GM04503 (cell line): ENCODE results near the gene CYB5R4.

Source experiments
- DNase-seq: peaks from one replicate; pipeline ENCODE4 v3.0.0-alpha.2; 2012; ENCODE audit warnings: low read depth

Gene CYB5R4

GRCh38 chr6:83859410-83860358 is at the start of gene CYB5R4:
CYB5R4 (plus strand) TSS chr6:83859689; CDS start chr6:83859783, 94 bp downstream.
- DNase-seq, result peak; percentile 77

DNA sequence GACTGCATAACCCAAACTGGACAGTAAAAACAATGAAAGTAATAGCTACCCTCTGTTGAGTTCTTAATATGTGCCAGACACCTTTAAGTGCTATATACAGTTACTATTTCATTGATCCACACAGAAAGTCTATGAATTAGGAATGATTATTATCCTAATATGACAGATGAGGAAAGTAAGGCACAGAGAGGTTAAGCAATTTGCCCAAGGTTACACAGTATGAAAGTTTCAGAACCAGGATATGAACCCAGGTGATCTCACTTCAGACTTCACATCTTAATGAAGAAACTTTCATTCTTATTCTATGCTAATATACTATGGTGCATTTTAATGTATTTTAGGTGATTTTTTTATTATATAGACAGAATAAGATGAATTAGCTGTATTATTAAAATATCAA is 46.9 kb upstream of the CYB5R4 start:
- no peak for DNase-seq

GRCh38 chr6:83815631-83816272 is 43.7 kb upstream of the CYB5R4 start:
- no peak for DNase-seq

DNA sequence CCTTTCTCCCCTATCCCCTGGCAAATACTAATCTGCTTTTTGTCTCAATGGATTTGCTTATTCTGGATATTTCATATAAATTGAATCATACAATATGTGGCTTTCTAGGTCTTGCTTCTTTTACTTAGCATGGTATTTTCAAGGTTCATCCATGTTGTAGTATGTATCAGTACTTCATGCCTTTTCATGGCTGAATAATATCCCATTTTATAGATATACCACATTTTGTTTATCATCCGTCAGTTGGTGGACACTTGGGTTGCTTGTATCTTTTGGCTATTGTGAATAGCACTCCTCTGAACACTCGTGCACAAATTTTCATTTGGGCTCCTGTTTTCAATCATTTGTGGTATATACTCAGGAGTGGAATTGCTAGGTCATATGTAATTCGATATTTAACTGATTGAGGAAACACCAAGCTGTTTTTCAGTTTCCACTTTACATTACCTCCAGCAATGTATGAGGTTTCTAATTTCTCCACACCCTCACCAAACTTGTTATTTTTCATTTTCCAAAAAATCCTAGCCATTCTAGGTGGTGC is 36.8 kb upstream of the CYB5R4 start:
- no peak for DNase-seq

- no peak for DNase-seq
Observed at GRCh38 chr6:83824388-83824801, 35.1 kb upstream of the CYB5R4 start.

DNA sequence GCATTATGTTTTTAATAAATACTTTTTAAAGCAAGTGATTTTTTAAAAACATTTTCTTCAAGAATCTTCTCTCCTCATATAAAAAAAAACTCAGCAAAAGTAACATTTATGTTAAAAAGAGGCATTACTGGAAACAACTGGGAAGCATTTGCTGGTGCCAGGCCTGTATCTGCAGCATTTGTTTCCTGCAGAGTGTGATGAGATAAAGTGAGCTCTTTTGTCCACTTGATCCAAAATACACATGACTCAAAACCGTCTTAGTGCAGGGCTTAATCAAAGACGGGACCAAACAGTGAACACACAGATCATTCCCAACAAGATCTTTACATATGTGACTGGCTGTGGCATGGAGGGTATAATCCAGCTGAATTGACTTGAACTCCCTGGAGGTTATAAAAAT is 34.7 kb upstream of the CYB5R4 start:
- DNase-seq, result no peak

- no peak for DNase-seq
Observed at GRCh38 chr6:83827050-83827449, 32.4 kb upstream of the CYB5R4 start.

- DNase-seq, result no peak
Observed at GRCh38 chr6:83838727-83839126, 20.8 kb upstream of the CYB5R4 start.

DNA sequence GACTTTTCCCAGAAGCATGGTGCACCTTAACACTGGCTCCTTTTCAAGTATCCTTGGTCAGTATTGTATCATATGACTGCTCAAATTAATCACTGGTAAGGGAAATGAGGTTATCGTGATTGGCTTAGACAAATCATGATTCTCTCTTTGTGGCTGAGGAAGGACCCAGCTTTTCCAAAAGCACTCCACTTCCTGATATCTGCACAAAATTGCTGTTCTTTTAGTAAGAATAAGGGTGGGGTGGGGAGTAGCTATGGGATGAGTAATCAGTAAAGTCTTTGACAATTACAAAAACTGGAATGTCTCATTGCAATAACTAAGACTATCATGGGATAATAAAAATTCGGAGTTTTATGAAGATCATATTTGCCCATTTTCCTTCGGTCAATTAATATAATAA is 15.3 kb upstream of the CYB5R4 start:
- no peak for DNase-seq

- no peak for DNase-seq
Observed at GRCh38 chr6:83846291-83846690, 13.2 kb upstream of the CYB5R4 start.

- DNase-seq, result no peak
Observed at GRCh38 chr6:83847179-83847578, 12.3 kb upstream of the CYB5R4 start.

DNA sequence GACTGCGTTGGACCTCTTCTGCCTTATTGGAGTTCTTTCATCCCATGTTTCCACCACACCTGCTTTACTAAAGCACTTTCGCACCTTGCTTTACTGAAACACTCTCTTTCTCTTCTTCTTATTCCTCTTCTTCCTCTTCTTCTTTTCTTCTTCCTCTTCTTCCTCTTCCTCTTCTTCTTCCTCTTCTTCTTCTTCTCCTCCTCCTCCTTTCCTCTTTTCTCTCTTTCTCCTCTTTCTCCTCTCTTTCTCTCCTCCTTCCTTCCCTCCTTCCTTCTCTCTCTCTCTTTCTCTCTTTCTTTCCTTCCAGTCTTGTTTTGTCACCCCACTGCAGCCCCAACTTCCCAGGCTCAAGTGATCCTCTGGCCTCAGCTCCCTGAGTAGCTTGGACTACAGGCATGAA is 10.4 kb upstream of the CYB5R4 start:
- DNase-seq, result no peak

GRCh38 chr6:83849610-83850009 is 9.9 kb upstream of the CYB5R4 start:
- no peak for DNase-seq

- no peak for DNase-seq
Observed at GRCh38 chr6:83852528-83853177, 6.8 kb upstream of the CYB5R4 start.

DNA sequence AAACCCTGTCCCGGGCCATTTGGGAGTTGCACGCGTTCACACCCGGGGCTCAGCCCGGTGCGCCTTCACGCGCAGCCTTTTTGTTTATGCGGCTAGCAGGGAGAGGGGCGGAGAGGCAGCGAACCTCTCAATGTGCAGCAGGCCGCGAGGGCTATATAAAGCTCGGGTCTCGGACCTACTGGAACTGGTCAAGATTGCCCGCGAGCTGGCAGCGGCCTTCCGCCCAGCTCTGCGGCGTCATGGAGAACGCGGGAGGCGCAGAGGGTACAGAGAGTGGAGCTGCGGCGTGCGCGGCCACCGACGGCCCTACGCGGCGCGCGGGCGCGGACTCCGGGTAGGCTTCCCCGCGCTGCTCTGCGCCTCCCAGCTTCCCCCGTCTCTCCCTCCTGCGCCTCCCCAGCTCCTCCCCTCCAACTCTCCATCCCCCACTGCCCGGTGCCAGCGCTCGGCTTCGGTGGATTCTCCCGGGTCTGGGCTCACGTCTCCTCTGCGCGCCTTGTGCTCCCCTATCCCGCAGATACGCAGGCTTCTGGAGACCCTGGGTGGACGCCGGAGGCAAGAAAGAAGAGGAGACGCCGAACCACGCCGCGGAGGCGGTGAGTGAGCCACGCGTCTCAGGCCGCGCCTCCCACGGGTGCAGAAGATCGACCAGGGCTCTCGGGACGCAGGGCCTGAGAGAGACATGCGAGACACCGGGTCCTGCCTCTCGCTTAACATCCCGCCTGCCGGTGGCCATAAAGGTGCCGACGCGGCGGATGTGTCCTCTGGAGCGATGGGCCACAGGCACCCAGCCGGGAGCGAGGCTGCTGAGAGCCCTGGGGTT is 6.1 kb upstream of the CYB5R4 start, which contains the start of gene RIPPLY2:
RIPPLY2 (plus strand) TSS at position 183 of the 823 bp plus-strand sequence; CDS start at position 240, 57 bp downstream.
- no peak for DNase-seq

- no peak for DNase-seq
Observed at GRCh38 chr6:83854001-83854501, 5.4 kb upstream of the CYB5R4 start.

DNA sequence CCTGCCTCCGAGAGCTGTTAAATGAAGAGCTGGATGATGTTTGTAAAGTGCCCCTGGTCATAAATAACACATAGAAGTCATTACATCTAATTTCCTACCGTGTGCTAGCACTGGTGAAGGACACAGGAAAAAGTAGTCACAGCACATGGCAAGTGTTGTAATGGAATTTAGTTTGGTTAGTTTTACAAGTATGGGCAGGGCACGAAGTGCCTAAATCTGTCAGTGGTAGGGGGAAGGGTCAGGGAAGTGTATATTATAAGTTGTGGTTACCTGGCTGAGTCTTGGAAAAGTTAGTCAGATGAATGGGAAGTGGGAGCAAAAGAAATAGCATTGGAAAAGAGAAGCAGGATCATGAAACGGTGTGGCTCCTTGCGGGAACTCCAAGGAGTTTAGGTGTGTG is 4.7 kb upstream of the CYB5R4 start:
- no peak for DNase-seq

GRCh38 chr6:83860359-83860755 is 868 bp downstream of the CYB5R4 start:
- DNase-seq, result no peak

GRCh38 chr6:83860782-83861495 is 1.4 kb downstream of the CYB5R4 start:
- DNase-seq, result no peak

GRCh38 chr6:83862776-83863471 is 3.4 kb downstream of the CYB5R4 start:
- DNase-seq, result no peak
